HepG2 (cell line): ENCODE data around the gene IST1. TPM values are rescaled to one million over a fixed set of nuclear protein-coding genes. Genes with fewer than 3 reads are reported as not detected.

Experiments used
- ATAC-seq: fragments of 200-7000 bp; cut with Tn5 transposase; 3 replicates; pipeline ENCODE4 v1.9.1; 2020; ENCODE audit warnings: mild to moderate bottlenecking, moderate library complexity
- BruUV-seq: library from RNA; stranded (reverse); fragments of 400-500 nt; replicated peaks from 2 replicates; lab custom pipeline; 2021; lab: Mats Ljungman, UMichigan
- CTCF ChIA-PET: fragments of 300-600 bp; formaldehyde crosslinking; extraction: SDS; loops from one replicate; lab custom pipeline; 2021; ENCODE audit warnings: low total read pairs, inconsistent platforms, low intra/inter-chr PET ratio; lab: Yijun Ruan, JAX
- POLR2A ChIA-PET: fragments of 350-600 bp; sonication (Branson Sonifier 250); formaldehyde crosslinking; loops from one replicate; lab custom pipeline; 2020; ENCODE audit warnings: antibody characterized with exemption, inconsistent platforms; lab: Yijun Ruan, JAX
- DNase-seq: peaks from one replicate; pipeline ENCODE4 v3.0.0-alpha.2; 2015; ENCODE audit warnings: low spot score
- FAIRE-seq: peaks from 3 replicates; lab custom pipeline; 2011; peaks lifted over from hg19 to GRCh38; lab: Jason Lieb, UNC
- H2AFZ ChIP-seq: one replicate; pipeline ENCODE4 v1.6.1; 2011; ENCODE audit warnings: low read length, inconsistent platforms
- H3K27ac ChIP-seq: fragments of 300-600 bp; 3 replicates; pipeline ENCODE4 v1.8.0; 2011; ENCODE audit warnings: mixed run types, mild to moderate bottlenecking, mixed read lengths, low read length, inconsistent platforms; ENCODE audit not compliant: insufficient read depth; ENCODE audit errors: extremely low read length
- H3K27me3 ChIP-seq, 2 experiments: fragments of 200-600 bp in 1 of 2; 2 replicates in 1 of 2; 3 replicates in 1 of 2; pipeline versions ENCODE4 v1.6.0 to v1.8.0; 2011; ENCODE audit warnings: low read length in 2 of 2, mild to moderate bottlenecking in 2 of 2, moderate library complexity in 2 of 2, inconsistent platforms in 1 of 2; ENCODE audit not compliant: insufficient read depth in 2 of 2, control insufficient read depth in 1 of 2
- H3K36me3 ChIP-seq, 2 experiments: fragments of 200-600 bp in 1 of 2; replicated peaks in 1 of 2; 2 replicates in 1 of 2; 3 replicates in 1 of 2; pipeline versions ENCODE4 v1.5.1 to v1.8.0; 2011; ENCODE audit warnings: low read length in 2 of 2, inconsistent platforms in 1 of 2; ENCODE audit not compliant: insufficient read depth in 2 of 2, control insufficient read depth in 1 of 2
- H3K4me1 ChIP-seq: 2 replicates; pipeline ENCODE4 v1.5.1; 2012; ENCODE audit warnings: low read length, inconsistent platforms; ENCODE audit not compliant: insufficient read depth
- H3K4me2 ChIP-seq: 2 replicates; pipeline ENCODE4 v1.6.0; 2011; ENCODE audit warnings: low read depth, low read length, inconsistent platforms
- H3K4me3 ChIP-seq, 3 experiments: fragments of 200-600 bp in 1 of 3; sonication (generic), shearing (Covaris generic) in 1 of 3; replicated peaks in 1 of 3; 2 replicates each; pipeline ENCODE4 v1.5.1; 2011 to 2016; ENCODE audit warnings: low read length in 3 of 3, inconsistent platforms in 2 of 3, low read depth in 2 of 3, mild to moderate bottlenecking in 2 of 3, control low read depth in 1 of 3, mixed read lengths in 1 of 3; ENCODE audit not compliant: insufficient read depth in 1 of 3
- H3K79me2 ChIP-seq: one replicate; pipeline ENCODE4 v1.6.1; 2011; ENCODE audit warnings: low read length, inconsistent platforms; ENCODE audit not compliant: insufficient read depth
- H3K9ac ChIP-seq: 2 replicates; pipeline ENCODE4 v1.6.0; 2011; ENCODE audit warnings: mild to moderate bottlenecking, low read depth, low read length, inconsistent platforms; ENCODE audit not compliant: insufficient read depth
- H3K9me3 ChIP-seq: 2 replicates; pipeline ENCODE4 v1.5.1; 2012; ENCODE audit warnings: mild to moderate bottlenecking, low read length
- H4K20me1 ChIP-seq: 2 replicates; pipeline ENCODE4 v1.6.0; 2011; ENCODE audit warnings: inconsistent platforms, mild to moderate bottlenecking, low read length, moderate library complexity; ENCODE audit not compliant: insufficient read depth
- CHD4 ChIP-seq: fragments of 200-600 bp; sonication (generic); IDR thresholded peaks from 2 replicates; pipeline ENCODE4 v1.7.0; 2017; ENCODE audit warnings: mild to moderate bottlenecking, low read length, borderline replicate concordance
- CTCF ChIP-seq: sonication (generic); formaldehyde crosslinking; IDR thresholded peaks from 2 replicates; pipeline ENCODE4 v1.5.0; 2020; ENCODE audit warnings: mild to moderate bottlenecking, missing genetic modification reagents, moderate library complexity
- DRAP1 ChIP-seq: IDR thresholded peaks from 2 replicates; pipeline ENCODE4 v1.6.1; 2016; ENCODE audit warnings: missing genetic modification reagents, missing compliant biosample characterization
- GLMP ChIP-seq: sonication (generic); formaldehyde crosslinking; IDR thresholded peaks from 2 replicates; pipeline ENCODE4 v1.9.0; 2021; ENCODE audit warnings: missing genetic modification reagents, mild to moderate bottlenecking, borderline replicate concordance
- JUN ChIP-seq: sonication (generic); formaldehyde crosslinking; IDR thresholded peaks from 2 replicates; pipeline ENCODE4 v1.4.0; 2020; ENCODE audit warnings: mild to moderate bottlenecking, missing genetic modification reagents
- POLR2A ChIP-seq, 2 experiments: IDR thresholded peaks; 2 replicates each; pipeline ENCODE4 v1.6.1; 2011; ENCODE audit warnings: low read depth in 2 of 2, low read length in 2 of 2, mild to moderate bottlenecking in 1 of 2, moderate library complexity in 1 of 2; ENCODE audit not compliant: insufficient read depth in 1 of 2
- TGIF2 ChIP-seq: IDR thresholded peaks from 2 replicates; pipeline ENCODE4 v1.6.1; 2016; ENCODE audit warnings: control low read depth, missing compliant biosample characterization
- TOE1 ChIP-seq: sonication (generic); formaldehyde crosslinking; IDR thresholded peaks from 2 replicates; pipeline ENCODE4 v1.4.0; 2020; ENCODE audit warnings: mild to moderate bottlenecking, missing genetic modification reagents
- ZBTB10 ChIP-seq: sonication (generic); formaldehyde crosslinking; IDR thresholded peaks from 2 replicates; pipeline ENCODE4 v1.4.0; 2020; ENCODE audit warnings: missing genetic modification reagents, borderline replicate concordance
- ZNF569 ChIP-seq: sonication (generic); formaldehyde crosslinking; IDR thresholded peaks from 2 replicates; pipeline ENCODE4 v1.5.0; 2020; ENCODE audit warnings: mild to moderate bottlenecking, missing genetic modification reagents, moderate library complexity, borderline replicate concordance
- ZNF616 ChIP-seq: sonication (generic); formaldehyde crosslinking; IDR thresholded peaks from 2 replicates; pipeline ENCODE4 v1.5.0; 2020; ENCODE audit warnings: low read depth, mild to moderate bottlenecking, missing genetic modification reagents
- ZNF644 ChIP-seq: IDR thresholded peaks from 2 replicates; pipeline ENCODE4 v1.6.1; 2016; ENCODE audit warnings: low read depth
- ZNF660 ChIP-seq: sonication (generic); formaldehyde crosslinking; IDR thresholded peaks from 2 replicates; pipeline ENCODE4 v1.5.1; 2020; ENCODE audit warnings: mild to moderate bottlenecking, low read depth, missing genetic modification reagents, borderline replicate concordance
- WGBS: methylation state at CpG from one replicate; pipeline ENCODE4 v1.1.6; 2017; ENCODE audit warnings: low lambda C conversion rate; 5-methylcytosine and 5-hydroxymethylcytosine counted together
- in situ Hi-C: cut with HindIII; loops from 2 replicates; pipeline ENCODE4 v1.10.0; 2017; ENCODE audit warnings: low pct_unique_long_range_greater_than_20kb; ENCODE audit not compliant: extremely low pct_ligation_motif_present
- intact Hi-C: fragments of 100-400 bp; cut with micrococcal nuclease; formaldehyde crosslinking; loops from one replicate; pipeline ENCODE4 v1.10.0; 2022; ENCODE audit not compliant: unreplicated experiment
- polyA plus RNA-seq, 8 experiments: library from polyadenylated mRNA; depleted of rRNA in 3 of 8; stranded (reverse) in 7 of 8; unstranded in 1 of 8; fragments of >200 nt; fragmentation: Illumina TruSeq in 4 of 8; extraction: Trizol in 4 of 8; gene quantifications; 2 replicates each; pipeline versions ENCODE4 v1.2.1 to v1.2.3, GENCODE V29; 2011 to 2016; ENCODE audit warnings: low read depth in 4 of 8, missing spikeins in 1 of 8, mixed read lengths in 1 of 8; ENCODE audit not compliant: insufficient read depth in 1 of 8
- total RNA-seq, 5 experiments: library from RNA; depleted of rRNA; stranded (reverse); fragments of >200 nt; fragmentation: Illumina TruSeq; extraction: Trizol; gene quantifications; 2 replicates each; pipeline ENCODE4 v1.2.3, GENCODE V29; 2016; ENCODE audit warnings: low read depth in 1 of 5

Gene IST1
- total and polyA plus RNA-seq, 2 of the 13 experiments (the other 11 are each of a cell fraction or from before 2014, with no cell fraction given): 346 to 415 TPM

- Histone ChIP-seq H3K27me3 (no peaks in the 10 kb centered on the region; a peak in 1 of 5 replicates), H3K27ac (no peak overlapping the region), H3K4me2 (no peak overlapping the region), H3K36me3 (peaks cover 31 to 43% of the 10 kb centered on the region in 2 experiments), H2AFZ (no peak overlapping the region), H3K4me3 (no peak overlapping the region), H3K9me3 (no peaks in the 10 kb centered on the region), H3K79me2 (peaks cover 13% of the 10 kb centered on the region), H4K20me1 (0 out of 2 replicates have a peak, but pooled peaks cover 4% of the 10 kb centered on the region), H3K9ac (no peak overlapping the region), H3K4me1 (peaks cover 28% of the 10 kb centered on the region)
- in situ Hi-C loops (no loop called here), intact Hi-C loops (no loop called here)
- no peak for ATAC-seq
- CTCF ChIA-PET: no interaction called here
- POLR2A ChIA-PET: no interaction called here
- FAIRE-seq: no peak
- 97% methylated on average over 8 of the region's 8 CpGs for WGBS
- BruUV-seq: no TSS peak
- DNase-seq: no peak
- TF ChIP-seq ZNF644 (CRISPR knock-in tag) (no peak), TOE1 (CRISPR knock-in tag) (no peak), POLR2A (IDR thresholded peaks at IDR 0.05; ENCODE audit: insufficient read depth in 1 of 2, low read depth in 2 of 2, low read length in 2 of 2) (peak in 1 of 2 experiments; percentile 26; a peak in 1 of 4 replicates)
Measured at GRCh38 chr16:71851746-71852145, 43.6 kb upstream of the IST1 start.

GRCh38 chr16:71852158-71852557 is 43.2 kb upstream of the IST1 start:
- POLR2A ChIA-PET: no interaction called here
- H2AFZ ChIP-seq: no peak overlapping the region
- CTCF ChIA-PET: no interaction called here
- H3K4me2 ChIP-seq: no peak overlapping the region
- H4K20me1 ChIP-seq: 0 out of 2 replicates have a peak, but pooled peaks cover under 1% of the 10 kb centered on the region
- no peak overlapping the region for H3K4me3 ChIP-seq
- peaks cover 24% of the 10 kb centered on the region for H3K4me1 ChIP-seq
- BruUV-seq: no TSS peak
- in situ Hi-C loops: no loop called here
- 88% methylated on average over 3 of the region's 3 CpGs for WGBS
- peaks cover 31 to 43% of the 10 kb centered on the region in 2 experiments for H3K36me3 ChIP-seq
- no peak overlapping the region for H3K9ac ChIP-seq
- FAIRE-seq (no peak), ATAC-seq (no peak), DNase-seq (no peak)
- H3K9me3 ChIP-seq: no peaks in the 10 kb centered on the region
- intact Hi-C loops: no loop called here
- H3K27ac ChIP-seq: no peak overlapping the region
- H3K79me2 ChIP-seq: peaks cover 9% of the 10 kb centered on the region
- H3K27me3 ChIP-seq: no peaks in the 10 kb centered on the region
- TF ChIP-seq GLMP (CRISPR knock-in tag) (no peak), ZNF616 (CRISPR knock-in tag) (no peak), CTCF (no peak), CHD4 (no peak), ZBTB10 (no peak), ZNF569 (CRISPR knock-in tag) (no peak), JUN (CRISPR knock-in tag) (no peak), TGIF2 (CRISPR knock-in tag) (no peak), DRAP1 (CRISPR knock-in tag) (no peak), ZNF660 (CRISPR knock-in tag) (no peak)
